Calu3 (cell line): ENCODE results near the gene DBNL. TPM values are rescaled to one million over a fixed set of nuclear protein-coding genes. Genes with fewer than 3 reads are reported as not detected.
A peak's percentile ranks its signal among the peaks of the same experiment; 100 is the strongest.
"Not testable (repeated sequence)": the region's sequence is repeated elsewhere in the genome, so short reads cannot be mapped to it uniquely, and the experiment has no call there.

ENCODE experiments used
- BruUV-seq: library from RNA; stranded (reverse); fragments of 400-500 nt; replicated peaks from 2 replicates; lab custom pipeline; 2021; lab: Mats Ljungman, UMichigan
- CTCF ChIA-PET: fragments of 300-600 bp; sonication (Branson Sonifier 250); formaldehyde crosslinking; loops from one replicate; lab custom pipeline; 2022; ENCODE audit warnings: antibody characterized with exemption; lab: Charles Lee
- DNase-seq: peaks from one replicate; pipeline ENCODE4 v3.0.0; 2022
- H3K27ac Mint-ChIP-seq: one replicate; pipeline ENCODE4 v1.8.0; 2022; ENCODE audit warnings: mixed read lengths; ENCODE audit not compliant: unreplicated experiment
- H3K27me3 Mint-ChIP-seq: one replicate; pipeline ENCODE4 v1.8.0; 2022; ENCODE audit warnings: mixed read lengths; ENCODE audit not compliant: unreplicated experiment
- H3K36me3 Mint-ChIP-seq: one replicate; pipeline ENCODE4 v1.8.0; 2022; ENCODE audit warnings: mild to moderate bottlenecking, moderate library complexity, mixed read lengths; ENCODE audit not compliant: insufficient read depth, unreplicated experiment
- H3K4me1 Mint-ChIP-seq: one replicate; pipeline ENCODE4 v1.8.0; 2022; ENCODE audit warnings: mild to moderate bottlenecking, low read depth, mixed read lengths; ENCODE audit not compliant: unreplicated experiment
- H3K4me3 Mint-ChIP-seq: one replicate; pipeline ENCODE4 v1.8.0; 2022; ENCODE audit warnings: mild to moderate bottlenecking, low read depth, moderate library complexity, mixed read lengths; ENCODE audit not compliant: unreplicated experiment
- H3K9me3 Mint-ChIP-seq: one replicate; pipeline ENCODE4 v1.8.0; 2022; ENCODE audit warnings: low read depth, mixed read lengths; ENCODE audit not compliant: unreplicated experiment
- intact Hi-C: fragments of 100-400 bp; cut with micrococcal nuclease; formaldehyde crosslinking; loops from one replicate; pipeline ENCODE4 v1.10.0; 2022; ENCODE audit not compliant: unreplicated experiment
- total RNA-seq: library from RNA; stranded (reverse); gene quantifications from 2 replicates; pipeline ENCODE4 v1.2.3, GENCODE V29; 2022
- TF ChIP-seq, protein P1 (sequence below): fragments of 200-600 bp; IDR thresholded peaks from one replicate; pipeline ENCODE4 v1.8.0; 2022; ENCODE audit warnings: antibody characterized with exemption; ENCODE audit not compliant: unreplicated experiment

The DBNL gene
- total RNA-seq, 1 experiment from 2014 or later: 164 TPM

DNA sequence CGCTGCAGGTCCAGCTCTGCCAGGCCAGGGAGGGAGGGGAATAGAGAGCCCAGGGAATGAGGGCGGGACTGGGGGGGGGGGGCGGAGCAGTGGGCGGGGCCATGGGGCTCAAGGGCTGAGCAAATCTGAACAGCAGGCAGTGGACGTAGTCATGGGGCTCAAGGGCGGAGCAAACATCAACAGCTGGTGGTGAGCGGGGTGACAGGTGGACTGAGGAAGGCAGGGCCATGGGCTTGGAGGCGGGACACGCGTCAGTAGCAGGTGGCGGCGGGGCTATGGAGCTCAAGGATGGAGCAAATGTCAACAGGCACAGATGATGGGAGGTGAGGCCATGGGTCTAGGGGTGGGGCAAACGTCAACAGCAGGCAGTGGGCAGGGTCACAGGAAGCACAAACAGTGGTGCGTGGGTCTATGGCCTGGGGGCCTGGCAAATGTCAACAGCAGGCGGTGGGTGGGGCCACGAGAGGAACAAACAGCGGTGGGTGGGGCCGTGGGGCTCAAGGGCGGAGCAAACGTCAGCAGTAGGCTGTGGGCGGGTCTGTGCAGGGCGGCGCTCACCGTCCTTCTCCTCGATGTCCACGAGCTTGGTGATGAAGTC, 5.4 kb upstream of the DBNL start:
- intact Hi-C loops, H3K9me3 Mint-ChIP-seq, H3K27ac Mint-ChIP-seq, H3K27me3 Mint-ChIP-seq, BruUV-seq: not testable (repeated sequence)
- peak; percentile 95 for DNase-seq
- CTCF ChIA-PET: interaction anchor here (0.6 to 0.7 kb wide), 2 partner anchors 16 to 29 kb away, joined by 3 to 5 read pairs; no protein-coding TSS in a partner anchor
- H3K4me1 Mint-ChIP-seq: peaks cover 14% of the 10 kb centered on the region
- peaks cover 18% of the 10 kb centered on the region for H3K36me3 Mint-ChIP-seq
- H3K4me3 Mint-ChIP-seq: peak overlapping the region; percentile 55

DNA sequence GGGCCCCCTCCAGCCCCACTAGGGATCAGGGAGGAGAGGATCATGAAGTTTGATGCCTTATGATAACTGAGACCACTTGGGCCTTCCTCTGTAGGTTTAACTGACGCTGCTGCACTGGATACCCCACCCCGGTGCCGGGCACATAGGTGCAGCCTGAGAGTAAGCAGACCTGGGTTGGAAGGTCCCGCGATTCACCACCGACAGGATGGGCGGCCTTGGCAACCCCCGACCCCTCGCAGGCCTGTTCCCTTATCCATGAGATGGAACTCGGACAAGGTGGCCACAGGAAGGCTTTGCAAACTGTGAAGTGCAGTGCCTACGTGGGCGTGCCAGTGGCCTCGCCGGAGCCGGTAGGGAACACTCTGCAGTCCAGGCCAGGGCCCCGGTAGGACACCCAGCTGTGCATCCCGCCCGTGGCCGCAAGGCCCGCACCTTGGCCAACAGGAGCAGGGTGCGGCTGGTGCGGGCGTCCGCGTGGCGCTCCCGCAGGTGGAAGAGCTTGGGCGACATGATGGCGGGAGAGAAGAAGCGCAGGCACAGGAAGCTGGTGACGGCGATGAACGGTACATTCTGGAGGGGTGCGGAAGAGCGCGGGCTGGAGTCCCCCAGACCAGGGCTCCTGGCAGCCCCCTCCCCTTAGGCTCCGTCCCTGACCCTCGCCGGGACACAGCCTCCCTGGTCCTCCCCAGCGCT, 4.6 kb upstream of the DBNL start:
- H3K27me3 Mint-ChIP-seq, DNase-seq, H3K9me3 Mint-ChIP-seq, intact Hi-C loops, H3K27ac Mint-ChIP-seq, BruUV-seq, CTCF ChIA-PET: not testable (repeated sequence)
- Mint-ChIP-seq H3K4me3 (peak overlapping the region; percentile 65), H3K36me3 (peaks cover 27% of the 10 kb centered on the region), H3K4me1 (peaks cover 16% of the 10 kb centered on the region)

DNA sequence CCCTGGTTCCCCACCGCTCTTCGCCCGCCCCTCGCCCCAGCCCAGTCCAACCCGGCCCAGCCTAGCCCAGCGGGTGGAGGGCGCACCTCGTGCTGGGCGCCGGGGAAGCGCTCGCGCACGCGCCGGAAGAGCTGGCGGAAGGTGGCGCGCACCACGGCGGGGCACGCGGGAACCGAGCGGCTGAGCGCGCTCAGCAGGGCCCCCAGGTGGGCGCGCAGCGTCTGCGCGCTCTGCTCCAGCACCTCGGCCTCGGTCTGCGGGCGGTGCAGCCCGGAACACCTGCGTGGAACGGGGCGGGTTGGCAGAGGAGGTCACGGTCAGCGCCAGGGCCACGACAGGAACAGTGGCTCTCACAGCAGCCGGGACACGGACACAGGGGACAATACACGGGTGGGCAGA, 4.0 kb upstream of the DBNL start:
- H3K9me3 Mint-ChIP-seq, intact Hi-C loops, CTCF ChIA-PET, BruUV-seq, H3K27me3 Mint-ChIP-seq, H3K27ac Mint-ChIP-seq: not testable (repeated sequence)
- TF ChIP-seq, protein P1, sequence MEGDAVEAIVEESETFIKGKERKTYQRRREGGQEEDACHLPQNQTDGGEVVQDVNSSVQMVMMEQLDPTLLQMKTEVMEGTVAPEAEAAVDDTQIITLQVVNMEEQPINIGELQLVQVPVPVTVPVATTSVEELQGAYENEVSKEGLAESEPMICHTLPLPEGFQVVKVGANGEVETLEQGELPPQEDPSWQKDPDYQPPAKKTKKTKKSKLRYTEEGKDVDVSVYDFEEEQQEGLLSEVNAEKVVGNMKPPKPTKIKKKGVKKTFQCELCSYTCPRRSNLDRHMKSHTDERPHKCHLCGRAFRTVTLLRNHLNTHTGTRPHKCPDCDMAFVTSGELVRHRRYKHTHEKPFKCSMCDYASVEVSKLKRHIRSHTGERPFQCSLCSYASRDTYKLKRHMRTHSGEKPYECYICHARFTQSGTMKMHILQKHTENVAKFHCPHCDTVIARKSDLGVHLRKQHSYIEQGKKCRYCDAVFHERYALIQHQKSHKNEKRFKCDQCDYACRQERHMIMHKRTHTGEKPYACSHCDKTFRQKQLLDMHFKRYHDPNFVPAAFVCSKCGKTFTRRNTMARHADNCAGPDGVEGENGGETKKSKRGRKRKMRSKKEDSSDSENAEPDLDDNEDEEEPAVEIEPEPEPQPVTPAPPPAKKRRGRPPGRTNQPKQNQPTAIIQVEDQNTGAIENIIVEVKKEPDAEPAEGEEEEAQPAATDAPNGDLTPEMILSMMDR: peak; percentile 36
- peaks cover 19% of the 10 kb centered on the region for H3K4me1 Mint-ChIP-seq
- peaks cover 32% of the 10 kb centered on the region for H3K36me3 Mint-ChIP-seq
- DNase-seq: peak; percentile 56
- H3K4me3 Mint-ChIP-seq: peak overlapping the region; percentile 65

DNA sequence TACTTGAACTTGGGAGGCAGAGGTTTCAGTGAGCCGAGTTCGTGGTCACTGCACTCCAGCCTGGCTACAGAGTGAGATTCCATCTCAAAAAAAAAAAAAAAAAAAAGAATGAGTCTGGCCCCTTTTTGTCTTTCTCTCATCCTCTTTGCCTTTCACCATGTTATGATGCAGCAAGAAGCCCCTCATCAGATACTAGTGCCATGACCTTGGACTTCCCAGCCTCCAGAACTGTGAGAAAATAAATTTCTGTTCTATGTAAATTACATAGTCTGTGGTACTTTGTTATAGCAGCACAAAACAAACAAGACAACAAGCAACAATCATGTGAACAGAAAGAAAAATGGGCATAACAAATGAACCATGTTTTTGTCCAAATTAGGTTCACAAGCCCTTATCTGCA, 2.3 kb upstream of the DBNL start:
- no peak overlapping the region for H3K27ac Mint-ChIP-seq
- peaks cover 36% of the 10 kb centered on the region for H3K4me1 Mint-ChIP-seq
- DNase-seq: no peak
- H3K9me3 Mint-ChIP-seq: no peaks in the 10 kb centered on the region
- no peaks in the 10 kb centered on the region for H3K27me3 Mint-ChIP-seq
- CTCF ChIA-PET: interaction anchor here (0.6 to 0.7 kb wide), 2 partner anchors 159 to 1879 kb away, joined by 3 to 10 read pairs; partner anchors contain the start of gene YKT6
- H3K4me3 Mint-ChIP-seq: no peak overlapping the region
- TF ChIP-seq, protein P1: no peak
- H3K36me3 Mint-ChIP-seq: peaks cover 42% of the 10 kb centered on the region
- BruUV-seq: no TSS peak
- intact Hi-C loops: no loop called here

DNA sequence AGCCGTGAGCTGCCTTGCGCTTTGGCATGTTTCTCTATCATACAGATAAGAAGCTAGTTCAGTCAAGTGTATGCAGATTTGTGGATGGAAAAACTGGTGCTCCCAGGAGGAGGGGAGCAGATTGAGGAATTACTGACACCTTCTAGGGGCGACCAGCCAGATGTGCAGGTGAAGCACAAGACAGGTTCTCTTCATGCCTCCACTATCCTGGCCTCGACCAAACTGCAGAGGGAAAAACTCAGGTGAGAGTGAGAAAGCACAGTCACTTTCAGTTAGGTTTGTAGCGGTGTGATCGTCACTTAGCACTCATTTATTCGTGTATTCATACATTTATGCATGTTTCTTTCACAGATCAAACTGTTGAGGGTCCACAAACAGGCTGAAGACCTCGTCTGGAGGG, 600 bp upstream of the DBNL start:
- H3K9me3 Mint-ChIP-seq: no peaks in the 10 kb centered on the region
- H3K4me1 Mint-ChIP-seq: peaks cover 53% of the 10 kb centered on the region
- intact Hi-C loops: no loop called here
- CTCF ChIA-PET: interaction anchor here (0.7 to 1.0 kb wide), 2 partner anchors 24 to 29 kb away, joined by 3 to 4 read pairs; no protein-coding TSS in a partner anchor
- H3K36me3 Mint-ChIP-seq: peaks cover 50% of the 10 kb centered on the region
- peak overlapping the region; percentile 84 for H3K4me3 Mint-ChIP-seq
- H3K27me3 Mint-ChIP-seq: no peaks in the 10 kb centered on the region
- TF ChIP-seq, protein P1: no peak
- peak overlapping the region; percentile 53 for H3K27ac Mint-ChIP-seq
- BruUV-seq: TSS peak; percentile 91
- DNase-seq: no peak
